GM18499 (cell line): ENCODE results near the gene LSP1.
"Not testable (repeated sequence)": the region's sequence is repeated elsewhere in the genome, so short reads cannot be mapped to it uniquely, and the experiment has no call there.

ENCODE experiments used
- ATAC-seq: cut with Tn5 transposase; IDR thresholded peaks from one replicate; pipeline ENCODE4 v1.9.1; 2021; ENCODE audit warnings: moderate number of reproducible peaks; ENCODE audit not compliant: insufficient read depth, unreplicated experiment

Gene LSP1

DNA sequence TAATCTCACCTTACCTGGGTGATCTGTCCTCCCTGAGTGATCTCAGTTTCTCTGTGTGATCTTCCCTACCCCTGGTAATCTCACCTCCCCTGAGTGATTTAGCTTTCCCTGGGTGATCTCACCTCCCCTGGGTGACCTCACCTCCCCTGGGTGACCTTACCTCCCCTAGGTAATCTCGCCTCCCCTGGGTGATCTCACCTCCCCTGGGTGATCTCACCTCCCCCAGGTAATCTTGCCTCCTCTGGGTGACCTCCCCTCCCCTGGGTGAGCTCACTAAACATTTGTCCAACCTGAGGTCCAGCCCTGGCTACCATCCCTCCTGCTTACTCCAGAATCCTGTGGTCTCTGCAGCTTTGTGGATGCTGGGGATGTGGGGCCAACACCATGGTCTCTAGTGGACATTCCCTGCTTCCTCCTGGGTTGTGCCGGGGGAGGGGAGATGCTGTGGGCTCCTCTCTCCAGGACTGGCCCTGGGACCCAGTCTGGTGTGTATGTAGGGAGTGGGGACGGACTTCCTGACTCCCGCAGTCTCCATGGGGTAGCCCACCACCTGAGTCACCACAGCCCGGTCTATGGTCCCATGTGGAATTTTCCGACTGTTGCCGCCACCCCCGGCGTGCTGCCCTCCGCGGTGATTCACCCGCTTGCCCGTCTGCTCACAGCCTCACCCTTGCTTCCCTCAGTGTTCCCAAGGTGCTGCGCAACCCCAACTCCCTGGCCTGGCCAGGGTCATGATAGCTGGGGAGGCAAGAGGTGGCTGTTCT, 9.9 kb downstream of the LSP1 start:
- ATAC-seq: no peak

DNA sequence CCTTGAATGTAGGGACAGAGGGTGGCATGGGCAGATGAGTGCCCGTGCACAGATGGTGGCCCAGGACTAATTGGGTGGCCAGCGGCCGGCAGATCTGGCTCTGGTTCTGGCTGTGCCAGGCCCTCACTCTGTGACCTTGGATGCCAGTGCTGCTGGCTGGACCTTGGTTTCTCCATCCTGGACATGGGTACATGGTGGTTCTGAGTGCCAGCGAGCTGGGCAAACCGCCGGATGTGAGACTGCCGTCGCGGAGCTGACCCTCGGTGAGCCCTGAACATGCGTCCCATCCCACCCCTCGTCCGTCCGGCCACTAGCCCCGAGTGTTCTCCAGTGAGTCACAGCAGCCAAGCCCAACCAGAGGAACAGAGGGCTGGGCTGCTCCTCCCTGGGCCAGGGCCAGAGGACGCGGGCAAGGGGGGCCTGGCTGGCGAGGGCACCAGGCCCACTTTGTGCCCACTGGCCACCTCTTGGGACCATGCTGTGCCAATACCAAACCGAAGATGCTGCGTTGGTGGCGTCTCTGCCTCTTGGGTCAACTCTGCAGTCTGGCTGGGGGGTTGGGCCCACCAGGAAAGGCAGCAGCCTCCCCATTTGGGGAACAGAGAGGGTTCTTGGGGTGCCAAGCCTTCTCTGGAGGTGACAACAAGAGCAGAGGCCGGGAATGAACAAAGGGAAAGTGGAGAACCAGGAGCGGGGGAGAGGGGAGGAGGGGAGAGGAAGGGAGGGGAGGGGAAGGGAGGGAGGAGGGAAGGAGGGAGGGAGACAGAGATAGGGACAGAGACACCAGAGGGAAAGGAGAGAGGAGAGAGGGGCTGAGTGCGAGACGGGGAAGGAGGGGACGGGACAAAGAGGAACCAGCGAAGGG, 10.7 kb downstream of the LSP1 start:
- no peak for ATAC-seq

DNA sequence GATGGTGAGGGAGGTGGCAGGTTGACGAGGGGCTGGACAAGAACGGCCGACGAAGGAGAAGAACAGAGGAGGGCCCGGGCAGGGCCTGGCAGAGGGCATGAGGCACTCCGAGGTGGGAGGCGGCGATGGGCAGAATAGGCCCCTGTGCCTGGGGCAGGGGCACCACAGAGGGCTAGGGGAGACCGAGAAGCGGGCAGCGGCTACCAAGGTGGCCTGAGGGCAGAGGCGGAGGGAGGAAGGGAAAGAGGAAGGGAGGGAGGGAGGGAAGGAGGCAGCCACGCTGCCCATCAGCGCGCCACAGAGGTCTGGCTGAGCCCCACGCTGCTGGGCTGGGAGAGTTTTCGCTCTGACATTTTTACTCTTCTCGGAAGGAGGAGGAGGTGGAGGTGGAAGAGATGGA, 11.3 kb downstream of the LSP1 start:
- ATAC-seq: no peak

DNA sequence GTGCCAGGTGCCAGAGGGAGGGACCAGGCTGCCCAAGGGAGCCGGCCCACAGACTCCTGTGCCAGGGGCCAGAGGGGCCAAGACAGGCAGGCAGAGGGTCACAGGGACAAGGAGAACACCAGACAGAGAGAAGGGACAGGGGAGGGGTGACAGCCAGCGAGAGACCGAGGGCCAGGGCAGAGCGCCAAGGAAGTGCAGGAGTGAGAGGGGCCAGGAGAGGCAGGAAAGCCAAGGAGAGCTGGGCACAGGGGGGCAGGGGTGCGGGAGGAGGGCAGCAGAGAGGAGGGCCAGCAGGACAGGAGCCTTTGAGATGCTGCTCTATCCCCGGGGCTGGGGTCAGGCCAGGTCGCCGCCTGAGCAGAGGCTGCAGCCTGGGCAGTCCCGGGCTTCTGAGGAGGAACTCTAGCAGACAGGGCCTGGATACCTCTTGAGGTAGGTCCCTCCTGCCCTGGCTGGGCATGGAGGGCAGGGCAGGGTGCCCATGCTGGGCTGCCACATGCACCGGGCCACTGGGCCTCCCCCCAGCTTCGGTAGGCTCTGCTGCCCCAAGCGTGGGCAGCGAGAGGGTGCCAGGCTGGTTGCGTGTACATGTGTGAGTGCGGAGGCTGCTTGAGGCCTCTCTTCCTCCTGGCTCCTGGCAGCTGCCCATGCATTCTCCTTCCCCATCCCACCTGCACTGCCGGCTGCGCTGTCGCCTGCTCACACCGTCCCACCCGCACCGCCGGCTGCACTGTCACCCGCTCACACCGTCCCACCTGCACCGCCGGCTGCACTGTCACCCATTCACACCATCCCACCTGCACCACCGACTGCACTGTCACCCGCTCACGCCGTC, 12.2 kb downstream of the LSP1 start:
- no peak for ATAC-seq

DNA sequence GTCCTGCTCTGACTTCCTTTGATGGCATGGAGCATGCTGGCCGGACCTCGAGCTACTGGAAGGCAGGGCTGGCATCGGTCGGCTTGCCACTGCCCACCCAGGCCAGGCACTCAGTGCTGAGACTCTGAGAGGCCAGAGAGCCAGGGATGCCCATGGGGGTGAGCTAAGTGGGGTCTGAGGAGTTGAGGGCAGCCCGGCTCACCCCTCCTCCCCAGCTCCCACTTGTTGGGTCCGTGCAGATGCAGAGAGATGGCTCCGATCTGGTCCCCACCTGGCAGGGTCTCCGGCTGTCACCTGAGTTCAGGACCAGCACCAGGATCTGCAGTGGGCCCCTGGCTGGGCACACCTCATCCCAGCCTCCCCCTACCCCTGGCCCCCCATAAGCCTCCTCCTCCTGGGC, 13.3 kb downstream of the LSP1 start:
- no peak for ATAC-seq

DNA sequence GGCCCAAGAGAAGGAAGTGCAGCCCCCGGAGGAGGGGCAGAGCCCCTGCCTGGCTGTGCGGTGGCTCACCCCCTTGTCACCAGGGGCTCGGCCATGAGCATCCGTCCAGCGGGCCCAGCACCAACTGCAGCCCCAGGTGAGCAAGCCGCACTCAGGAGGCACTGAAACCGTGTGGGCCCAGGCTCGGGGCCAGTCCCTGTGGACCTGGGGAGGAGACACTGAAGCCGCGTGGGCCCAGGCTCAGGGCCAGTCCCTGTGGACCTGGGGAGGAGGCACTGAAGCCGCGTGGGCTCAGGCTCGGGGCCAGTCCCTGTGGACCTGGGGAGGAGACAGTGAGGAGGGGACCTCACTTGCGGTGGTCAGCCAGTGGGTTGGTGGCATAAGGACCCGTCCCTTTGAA, 13.9 kb downstream of the LSP1 start:
- ATAC-seq: no peak

DNA sequence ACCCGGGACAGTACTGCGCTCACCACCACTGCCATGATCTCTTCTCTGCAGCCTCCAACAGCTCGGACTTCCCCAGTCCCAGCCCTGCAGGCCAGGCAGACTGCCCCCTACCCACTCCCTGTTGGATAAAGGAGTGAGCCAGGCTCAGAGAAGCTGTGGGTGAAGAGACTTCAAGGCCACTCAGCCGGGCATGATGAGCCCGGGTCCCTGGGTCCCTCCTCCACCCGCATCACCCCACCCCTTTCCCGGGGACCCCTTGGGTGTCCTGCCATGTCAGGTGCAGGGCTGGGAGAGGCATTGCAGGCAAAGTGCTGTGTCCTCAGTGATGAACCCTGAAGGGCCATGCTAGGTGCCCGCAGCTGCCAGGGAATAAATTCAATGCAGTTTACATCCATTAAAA, 14.5 kb downstream of the LSP1 start:
- ATAC-seq: no peak

DNA sequence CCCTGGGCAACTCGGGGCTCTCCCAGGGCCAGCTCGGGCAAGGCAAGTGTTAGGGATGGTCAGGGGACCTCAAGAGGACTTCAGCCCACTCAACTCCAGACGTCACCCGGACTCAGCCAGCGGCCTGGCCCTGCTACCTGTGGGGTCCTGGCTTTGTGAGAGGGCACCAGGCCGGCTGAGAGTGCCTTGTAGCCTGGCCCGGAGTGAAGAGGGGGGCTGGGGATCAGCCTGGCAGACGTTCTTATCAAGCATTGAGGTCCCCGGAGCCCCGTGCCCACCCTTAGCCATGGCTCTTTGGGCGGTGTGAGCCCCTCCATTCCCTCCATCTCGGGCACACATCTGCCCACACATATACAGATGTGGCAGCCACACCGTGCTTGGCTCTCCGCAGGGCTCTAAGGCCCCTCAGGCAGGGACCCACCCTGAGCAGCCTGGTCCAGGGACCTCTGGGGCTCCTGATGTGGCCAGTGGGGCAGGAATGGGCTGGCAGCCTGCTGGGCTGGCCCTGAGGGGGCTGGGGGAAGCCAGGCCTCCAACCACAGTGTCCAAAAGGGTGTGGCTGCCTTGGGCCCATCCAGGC, 15.3 kb downstream of the LSP1 start:
- ATAC-seq: no peak

DNA sequence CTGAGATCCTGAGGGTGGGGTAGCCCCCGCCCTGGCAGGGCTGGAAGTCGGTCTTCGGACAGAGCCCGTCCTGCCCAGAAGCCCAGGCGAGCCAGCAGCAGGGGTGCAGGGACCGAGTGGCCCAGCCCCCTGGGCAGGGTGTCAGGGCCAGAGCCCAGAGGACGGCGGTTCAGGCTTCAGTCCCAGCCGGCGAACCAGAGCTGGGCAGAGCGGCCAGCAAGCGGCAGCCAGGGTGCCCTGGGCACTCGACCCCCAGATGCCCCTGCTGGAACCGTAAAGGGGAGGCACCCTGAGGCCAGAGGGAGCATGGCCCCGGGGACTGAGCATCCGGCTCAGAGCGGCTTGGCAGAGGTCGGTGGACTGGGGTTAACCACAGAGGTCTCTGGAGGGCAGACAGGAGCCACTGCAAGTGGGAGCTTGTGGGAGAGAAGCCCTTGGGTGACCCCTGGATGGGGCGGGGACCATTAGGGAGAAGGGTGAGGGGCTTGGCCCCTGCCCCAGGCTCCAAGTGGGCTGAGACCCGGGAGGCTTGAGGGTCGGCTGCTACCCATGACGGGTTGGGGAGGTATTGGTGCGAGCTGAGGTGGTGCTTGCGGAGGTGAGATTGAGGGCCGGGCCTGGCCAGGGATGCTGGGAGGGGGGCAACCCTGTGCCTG, 15.9 kb downstream of the LSP1 start:
- ATAC-seq: no peak

DNA sequence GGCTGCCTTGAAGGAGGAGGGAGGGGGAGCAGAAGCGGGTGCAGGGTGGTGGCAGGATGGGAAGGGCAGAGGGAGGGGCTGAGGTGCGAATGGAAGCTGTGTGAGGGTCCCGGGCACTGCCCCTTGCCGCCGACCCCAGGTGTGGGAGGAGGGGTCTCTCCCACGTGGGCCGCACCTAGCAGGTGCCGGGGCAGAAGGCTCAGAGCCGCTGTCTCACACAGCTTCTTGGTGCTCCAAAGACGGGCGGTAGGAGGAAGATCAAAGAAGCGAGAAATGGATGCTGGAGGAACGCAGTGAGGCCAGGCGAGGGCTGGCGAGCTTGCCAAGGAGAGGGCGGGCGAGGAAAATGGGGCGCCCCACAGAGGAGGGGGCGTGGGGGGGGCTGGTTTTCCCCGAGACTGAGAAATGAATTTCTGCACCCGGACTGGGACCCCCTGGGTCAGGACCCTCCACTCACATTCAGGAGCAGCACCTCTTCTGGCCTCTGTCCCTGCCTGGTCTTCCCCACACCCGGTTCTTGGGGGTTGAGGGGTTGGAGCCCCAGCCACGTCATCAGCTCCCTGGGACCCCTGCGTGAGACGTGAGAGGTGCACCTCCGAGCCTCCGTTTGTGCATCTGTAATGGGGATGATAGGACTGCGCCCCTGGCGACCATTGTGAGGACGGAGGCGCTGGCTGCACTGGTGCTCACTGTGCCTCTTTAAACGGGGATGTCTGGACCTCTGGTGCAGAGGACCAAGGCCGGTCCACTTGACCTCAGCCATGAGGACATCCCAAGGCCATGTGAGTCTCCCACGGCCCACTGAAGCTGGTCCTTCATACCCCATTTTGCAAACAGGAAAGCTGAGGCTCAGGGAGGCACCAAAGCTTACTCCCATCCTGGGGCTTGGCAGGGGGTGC, 16.8 kb downstream of the LSP1 start:
- no peak for ATAC-seq

DNA sequence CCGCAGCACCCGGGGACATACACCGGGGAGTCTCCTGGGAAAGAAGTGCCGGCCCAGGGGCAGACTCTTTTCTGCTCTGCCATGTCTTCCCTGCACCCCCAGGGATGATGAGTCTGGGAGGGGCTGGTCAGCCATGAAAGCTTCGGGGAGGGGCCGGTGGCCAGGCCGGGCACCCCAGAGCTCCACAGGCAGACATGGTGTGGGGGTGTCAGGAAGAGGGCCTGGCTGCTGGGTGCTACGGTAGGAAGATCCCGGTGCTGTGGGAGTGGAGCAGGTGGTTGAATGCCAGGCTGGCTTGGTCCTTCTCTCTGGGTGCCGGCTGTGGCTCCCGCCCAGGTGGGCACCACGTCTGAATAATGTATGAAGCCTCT, 17.4 kb downstream of the LSP1 start:
- no peak for ATAC-seq

DNA sequence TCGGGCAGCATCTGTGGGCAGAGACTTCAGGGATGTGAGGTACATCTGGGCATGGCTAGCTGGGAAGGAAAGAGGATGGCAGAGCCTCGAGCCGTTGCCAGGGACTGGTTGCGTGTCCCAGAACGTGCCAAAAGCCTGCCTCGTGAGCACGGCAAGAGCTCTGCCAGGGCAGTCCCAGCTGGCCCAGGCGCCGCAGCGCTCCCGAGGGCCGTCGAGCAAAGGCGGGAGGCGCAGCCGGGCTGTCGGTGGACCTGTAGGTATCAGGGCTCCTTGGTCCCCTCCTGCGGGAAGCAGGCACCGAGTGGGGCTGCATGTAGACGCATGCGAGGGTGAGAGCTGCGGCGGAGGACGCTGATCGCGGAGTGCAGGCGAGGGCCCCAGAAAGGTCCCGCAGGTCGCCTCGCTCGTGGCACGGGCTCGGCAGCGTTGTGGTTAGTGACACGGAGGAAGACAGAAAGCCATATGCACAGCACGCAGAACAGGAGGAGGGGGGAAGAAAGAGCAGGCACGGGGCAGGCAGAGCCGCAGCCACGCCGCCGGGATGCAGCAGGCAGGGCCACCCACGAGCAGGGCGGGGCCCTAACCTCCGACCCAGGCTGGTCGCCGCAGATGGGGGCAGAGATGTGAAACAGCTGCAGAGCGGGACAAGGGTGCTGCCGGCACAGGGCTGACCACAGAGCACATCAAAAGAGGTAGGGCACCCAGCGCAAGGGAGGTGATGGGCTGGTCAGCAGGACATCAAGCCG, 18.0 kb downstream of the LSP1 start:
- no peak for ATAC-seq

DNA sequence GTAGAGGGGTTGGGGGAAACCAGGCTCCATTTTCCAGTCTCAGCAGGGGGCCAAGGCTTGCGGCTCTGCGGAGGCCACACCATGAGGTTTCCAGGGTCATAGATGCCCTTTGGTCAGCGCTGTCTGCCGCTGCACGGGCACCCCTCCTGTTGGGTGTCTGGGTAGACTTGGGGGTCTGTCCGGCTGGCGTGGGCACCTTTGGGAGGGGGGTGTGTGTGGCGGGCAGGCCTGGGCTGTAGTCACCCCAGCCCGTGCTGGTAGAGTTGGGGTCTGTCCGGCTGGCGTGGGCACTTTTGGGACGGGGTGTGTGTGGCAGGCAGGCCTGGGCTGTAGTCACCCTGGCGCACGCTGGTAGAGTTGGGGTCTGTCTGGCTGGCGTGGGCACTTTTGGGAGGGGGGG, 18.6 kb downstream of the LSP1 start:
- ATAC-seq: no peak

DNA sequence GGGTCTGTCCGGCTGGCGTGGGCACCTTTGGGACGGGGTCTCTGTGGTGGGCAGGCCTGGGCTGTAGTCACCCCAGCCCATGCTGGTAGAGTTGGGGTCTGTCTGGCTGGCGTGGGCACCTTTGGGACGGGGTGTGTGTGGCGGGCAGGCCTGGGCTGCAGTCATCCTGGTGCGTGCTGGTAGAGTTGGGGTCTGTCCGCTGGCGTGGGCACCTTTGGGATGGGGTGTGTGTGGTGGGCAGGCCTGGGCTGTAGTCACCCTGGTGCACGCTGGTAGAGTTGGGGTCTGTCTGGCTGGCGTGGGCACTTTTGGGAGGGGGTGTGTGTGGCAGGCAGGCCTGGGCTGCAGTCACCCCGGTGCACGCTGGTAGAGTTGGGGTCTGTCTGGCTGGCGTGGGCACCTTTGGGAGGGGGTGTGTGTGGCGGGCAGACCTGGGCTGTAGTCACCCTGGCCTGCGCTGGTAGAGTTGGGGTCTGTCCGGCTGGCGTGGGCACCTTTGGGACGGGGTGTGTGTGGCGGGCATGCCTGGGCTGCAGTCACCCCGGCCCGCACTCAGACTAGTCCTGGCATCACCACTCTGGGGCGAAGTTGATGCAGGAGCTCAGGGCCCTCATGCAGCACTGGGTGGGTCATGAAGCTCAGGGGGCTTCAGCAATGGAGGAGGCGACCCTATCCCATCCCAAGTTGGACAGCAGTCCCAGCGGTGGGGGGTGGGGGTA, 19.5 kb downstream of the LSP1 start:
- no peak for ATAC-seq

DNA sequence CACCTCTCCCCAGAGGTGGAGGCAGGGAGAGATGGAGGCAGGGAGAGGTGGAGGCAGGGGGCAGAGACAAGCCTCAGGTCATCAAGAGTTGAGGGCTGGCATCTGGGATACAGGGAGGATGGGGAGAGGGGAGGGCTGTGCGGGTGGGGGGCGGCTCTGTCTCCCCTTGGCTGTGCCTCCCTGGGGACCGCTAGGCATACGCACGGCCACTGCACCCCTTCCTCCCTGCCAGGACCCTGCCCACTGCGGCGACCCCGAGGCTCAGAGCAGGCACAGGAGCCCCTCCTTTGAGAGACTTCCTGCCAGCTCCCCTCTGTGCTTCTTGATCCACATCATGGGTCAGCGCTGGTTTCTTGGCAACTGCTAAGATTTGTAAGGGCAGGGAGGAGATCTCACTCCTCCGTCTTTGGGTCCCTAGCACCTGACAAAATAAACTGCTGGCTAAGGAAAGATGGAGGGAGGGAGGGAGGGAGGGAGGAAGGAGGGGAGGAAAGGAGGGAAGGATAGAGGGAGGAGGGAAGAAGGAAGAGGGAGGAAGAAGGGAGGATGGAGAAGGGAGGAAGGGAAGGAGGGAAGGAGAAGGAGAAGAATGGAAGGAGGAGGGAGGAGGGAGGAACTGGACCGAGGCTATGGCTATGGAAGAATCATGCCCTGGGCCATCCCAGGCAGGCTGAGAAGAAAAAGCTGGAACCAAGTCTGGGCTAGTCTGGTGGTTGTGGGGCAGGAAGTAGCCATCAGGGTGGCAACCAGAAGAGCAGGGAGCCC, 20.3 kb downstream of the LSP1 start:
- no peak for ATAC-seq

DNA sequence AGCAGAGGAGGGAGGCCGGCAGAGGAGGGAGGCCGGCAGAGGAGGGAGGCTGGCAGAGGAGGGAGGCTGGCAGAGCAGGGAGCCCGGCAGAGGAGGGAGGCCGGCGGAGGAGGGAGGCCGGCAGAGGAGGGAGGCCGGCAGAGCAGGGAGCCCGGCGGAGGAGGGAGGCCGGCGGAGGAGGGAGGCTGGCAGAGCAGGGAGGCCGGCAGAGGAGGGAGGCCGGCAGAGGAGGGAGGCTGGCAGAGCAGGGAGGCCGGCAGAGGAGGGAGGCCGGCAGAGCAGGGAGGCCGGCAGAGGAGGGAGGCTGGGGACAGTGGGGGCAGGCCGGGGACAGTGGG, 20.9 kb downstream of the LSP1 start:
- ATAC-seq: not testable (repeated sequence)

DNA sequence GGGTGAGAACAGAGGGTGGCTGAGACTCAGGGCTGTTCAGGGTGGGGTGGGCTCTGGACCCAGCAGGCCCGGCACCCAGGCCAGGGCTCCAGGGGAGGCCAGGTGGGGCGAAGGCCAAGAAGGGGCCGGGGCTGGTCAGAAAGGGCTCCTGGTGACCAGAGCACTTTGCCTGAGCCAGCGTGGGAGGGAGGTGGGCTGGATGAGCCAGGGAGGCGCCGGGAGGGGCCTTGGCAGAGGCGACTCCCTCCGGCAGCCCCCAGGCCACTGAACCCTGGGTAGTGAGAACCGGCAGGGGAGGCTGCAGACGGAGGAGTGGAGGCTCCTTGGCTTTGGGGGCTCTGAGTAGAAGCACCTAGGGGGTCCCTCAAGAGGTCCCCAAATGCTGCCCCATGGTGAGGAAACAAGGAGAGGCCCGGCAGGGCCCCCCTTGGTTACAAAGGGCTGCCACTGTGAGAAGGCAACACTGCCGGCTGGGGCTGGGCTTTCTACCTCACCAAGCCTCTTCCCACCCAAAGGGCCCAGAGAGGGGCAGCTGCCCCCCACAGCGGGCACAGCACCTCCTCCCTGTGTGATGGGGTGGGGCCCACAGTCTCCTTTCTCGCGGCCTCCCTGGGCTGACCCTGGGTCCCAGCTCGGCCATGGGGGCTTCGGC, 21.7 kb downstream of the LSP1 start:
- ATAC-seq: not testable (repeated sequence)
